ENCODE measurements around the gene NCK1.
"Not testable (repeated sequence)": the region's sequence is repeated elsewhere in the genome, so short reads cannot be mapped to it uniquely, and the experiment has no call there.

NCK1 gene

GRCh38 chr3:136947477-136947876 lies 85.5 kb downstream of the NCK1 start:
- no peak for DNase-seq (ENCODE audit: low spot score)

DNA sequence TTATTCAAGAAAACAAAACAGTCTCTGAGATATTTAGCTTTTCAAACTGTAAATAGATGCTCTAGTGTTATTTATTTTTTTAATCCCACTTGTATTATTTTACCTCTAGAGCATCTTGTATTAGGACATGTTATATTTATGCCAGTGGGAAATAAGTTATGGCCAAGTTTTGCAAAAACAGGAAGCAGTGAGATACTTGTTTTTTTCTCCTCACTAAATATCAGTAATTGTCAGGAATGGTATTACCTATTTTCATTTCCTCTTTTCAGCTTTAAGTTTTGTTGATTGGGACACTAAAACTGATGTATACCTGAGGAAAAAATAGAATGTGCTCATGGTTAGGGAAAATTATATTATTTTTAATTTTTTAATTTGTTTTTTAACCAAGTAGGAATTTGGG lies 87.1 kb downstream of the NCK1 start:
- no peak for DNase-seq (ENCODE audit: low spot score)

- DNase-seq (ENCODE audit: low spot score): no peak
Measured at GRCh38 chr3:136949708-136950107, 87.7 kb downstream of the NCK1 start.

GRCh38 chr3:136950623-136951022 lies 88.6 kb downstream of the NCK1 start:
- DNase-seq (ENCODE audit: low spot score): no peak

GRCh38 chr3:136952292-136952691 lies 90.3 kb downstream of the NCK1 start:
- no peak for DNase-seq (ENCODE audit: low spot score)

DNA sequence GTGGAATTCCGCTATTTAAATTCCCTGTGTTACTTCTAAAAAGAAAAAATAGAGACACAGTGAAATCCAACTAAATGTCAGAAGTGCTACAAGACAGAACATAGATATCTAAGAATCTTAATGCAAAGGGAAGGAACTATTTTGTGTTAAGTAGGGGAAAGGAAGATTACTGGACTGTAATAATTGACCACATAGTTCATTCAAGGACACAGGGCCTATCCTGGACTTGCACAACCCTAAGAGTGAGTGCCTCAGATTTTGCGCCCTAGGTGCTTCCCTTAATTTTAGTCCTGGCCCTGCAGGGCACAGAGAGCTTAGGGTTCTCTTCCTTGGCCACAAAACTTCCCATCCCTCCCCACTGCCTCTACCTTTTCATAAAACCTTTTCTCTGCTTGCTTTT lies 92.2 kb downstream of the NCK1 start:
- no peak for DNase-seq (ENCODE audit: low spot score)

DNA sequence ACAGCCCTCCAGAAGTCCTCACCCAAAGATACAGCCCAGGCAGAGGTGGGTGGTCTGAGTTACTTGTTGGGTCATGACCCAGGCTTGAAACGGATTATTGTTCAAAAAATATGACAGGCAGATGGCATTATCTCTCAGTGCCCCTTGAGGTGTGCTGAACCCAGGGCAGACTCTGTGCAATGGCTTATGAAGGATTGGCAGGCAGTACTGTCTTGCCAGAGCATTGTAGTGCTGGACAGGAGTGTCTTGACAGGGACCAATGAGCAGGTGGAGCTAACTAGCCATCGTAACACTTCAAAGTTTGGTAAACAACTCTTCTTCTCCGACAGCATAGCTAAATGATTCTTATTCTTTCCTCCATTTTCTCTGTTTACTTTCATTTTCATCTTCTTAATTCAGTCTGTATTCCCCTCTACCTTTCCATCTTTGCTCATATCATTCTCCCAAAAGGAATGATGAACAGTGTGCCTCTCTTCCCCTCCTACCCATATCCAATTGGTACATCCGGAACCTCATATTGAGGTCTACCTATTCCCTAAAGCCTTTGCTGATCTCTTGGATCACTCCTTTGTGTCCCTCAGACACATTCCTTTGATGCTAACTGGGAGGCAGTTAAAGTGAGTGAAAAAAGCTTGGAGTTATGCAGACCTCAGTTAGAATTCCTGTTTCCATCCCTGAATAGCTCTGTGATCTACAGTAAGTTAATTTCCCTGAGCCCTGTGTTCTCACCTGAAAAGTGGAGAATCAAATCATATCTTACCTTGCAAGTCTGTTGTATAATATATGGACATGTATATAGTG lies 93.2 kb downstream of the NCK1 start:
- DNase-seq (ENCODE audit: low spot score): no peak

GRCh38 chr3:136955813-136956212 lies 93.8 kb downstream of the NCK1 start:
- DNase-seq (ENCODE audit: low spot score): peak; percentile 65

- no peak for DNase-seq (ENCODE audit: low spot score)
Measured at GRCh38 chr3:136956971-136957370, 95.0 kb downstream of the NCK1 start.

- peak; percentile 84 for DNase-seq (ENCODE audit: low spot score)
Measured at GRCh38 chr3:136957751-136958288, 95.8 kb downstream of the NCK1 start, which contains the start of gene IL20RB. TSS of gene IL20RB (plus strand) at chr3:136957983. CDS start at chr3:136958114, 131 bp downstream.

DNA sequence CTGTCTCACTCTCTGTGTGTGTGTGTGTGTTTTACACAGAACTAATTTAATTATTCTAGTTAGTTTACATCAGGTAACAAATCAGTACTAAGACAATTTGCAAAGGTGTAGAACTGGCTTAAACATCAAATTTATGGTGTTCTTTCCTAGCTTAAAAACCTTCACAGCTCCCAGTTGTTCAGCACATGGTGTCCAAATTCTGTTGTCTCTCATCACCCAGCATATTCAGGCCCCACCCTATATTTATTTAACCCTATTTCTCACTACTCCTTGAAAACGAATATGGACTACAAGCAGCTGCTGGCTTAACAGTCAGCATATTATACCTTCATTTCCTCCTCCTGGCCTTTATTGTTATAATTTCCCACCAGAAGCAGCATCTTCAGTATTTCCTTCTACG lies 96.9 kb downstream of the NCK1 start:
- no peak for DNase-seq (ENCODE audit: low spot score)

DNA sequence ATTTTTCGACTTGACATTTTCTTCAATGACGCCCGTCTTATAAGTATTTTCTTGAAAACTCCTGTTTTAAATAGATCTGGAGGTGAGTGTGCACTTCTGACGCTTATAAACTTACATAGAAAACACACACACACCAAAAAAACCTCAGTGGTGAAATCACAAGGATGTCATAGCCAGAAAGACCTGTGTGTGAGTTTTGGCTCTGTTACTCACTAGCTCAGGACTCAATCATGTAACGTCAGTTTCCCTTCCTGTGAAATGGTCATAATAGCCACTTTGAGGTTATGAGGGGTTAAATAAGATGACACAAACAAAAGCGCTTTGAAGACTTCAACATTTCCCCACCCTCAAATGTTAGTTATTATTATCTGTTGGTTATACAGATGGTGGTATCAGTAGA lies 97.6 kb downstream of the NCK1 start:
- DNase-seq (ENCODE audit: low spot score): no peak

GRCh38 chr3:136960838-136961836 lies 99.1 kb downstream of the NCK1 start:
- peak; percentile 37 for DNase-seq (ENCODE audit: low spot score)

DNA sequence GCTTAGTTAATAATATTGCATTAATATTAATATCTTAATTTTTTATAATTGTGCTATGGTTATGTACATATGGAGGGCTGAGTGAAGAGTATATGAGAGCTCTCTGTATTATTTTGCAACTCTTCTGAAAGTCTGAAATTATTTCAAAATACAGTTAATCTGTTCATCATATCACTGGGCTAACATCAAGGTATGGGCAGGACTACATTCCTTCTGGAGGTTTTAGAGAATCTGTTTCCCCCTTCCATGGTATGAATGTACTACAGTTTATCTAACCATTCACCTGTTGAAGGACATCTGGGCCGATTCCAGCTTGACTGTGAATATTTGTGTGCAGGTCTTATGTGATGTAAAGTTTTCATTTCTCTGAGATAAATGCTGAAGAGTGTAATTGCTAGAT lies 100.9 kb downstream of the NCK1 start:
- DNase-seq (ENCODE audit: low spot score): no peak

- DNase-seq (ENCODE audit: low spot score): not testable (repeated sequence)
Measured at GRCh38 chr3:136969539-136969938, 107.5 kb downstream of the NCK1 start.

DNA sequence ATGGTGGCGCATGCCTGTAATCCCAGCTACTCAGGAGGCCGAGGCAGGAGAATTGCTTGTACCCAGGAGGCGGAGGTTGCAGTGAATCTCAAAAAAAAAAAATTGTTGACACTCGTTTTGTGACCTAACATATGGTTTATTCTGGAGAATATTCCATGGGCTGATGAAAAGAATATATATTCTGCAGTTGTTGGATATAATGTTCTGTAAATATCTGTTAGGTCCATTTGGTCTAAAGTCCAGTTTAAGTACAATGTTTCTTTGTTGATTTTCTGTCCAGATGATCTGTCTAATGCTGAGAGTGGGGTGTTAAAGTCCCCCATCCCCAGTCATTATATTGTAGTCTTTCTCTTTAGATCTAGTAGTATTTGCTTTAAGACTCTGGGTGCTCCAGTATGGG lies 111.3 kb downstream of the NCK1 start:
- DNase-seq (ENCODE audit: low spot score): no peak

DNA sequence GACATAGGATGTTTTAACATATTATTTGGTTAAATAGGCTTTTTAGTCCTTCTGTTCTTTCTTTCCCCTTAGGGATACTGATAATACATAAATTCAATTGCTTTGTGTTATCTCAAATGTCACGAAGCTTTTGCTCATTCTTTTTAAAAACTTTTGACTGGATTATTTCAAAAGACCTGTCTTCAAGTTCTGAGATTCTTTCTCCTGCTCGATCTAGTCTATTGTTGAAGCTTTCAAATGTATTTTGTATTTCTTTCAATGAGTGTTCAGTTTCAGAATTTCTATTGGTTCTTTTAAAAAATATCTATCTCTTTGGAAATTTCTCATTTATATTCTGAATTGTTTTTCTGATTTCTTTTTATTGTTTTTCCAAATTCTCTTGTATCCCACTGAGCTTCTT lies 112.7 kb downstream of the NCK1 start:
- DNase-seq (ENCODE audit: low spot score): no peak

- DNase-seq (ENCODE audit: low spot score): no peak
Measured at GRCh38 chr3:136979204-136979603, 117.2 kb downstream of the NCK1 start.

- peak; percentile 33 for DNase-seq (ENCODE audit: low spot score)
Measured at GRCh38 chr3:136979684-136980083, 117.7 kb downstream of the NCK1 start.

GRCh38 chr3:136982033-136982432 lies 120.0 kb downstream of the NCK1 start:
- DNase-seq (ENCODE audit: low spot score): no peak

- no peak for DNase-seq (ENCODE audit: low spot score)
Measured at GRCh38 chr3:136982520-136983138, 120.6 kb downstream of the NCK1 start.

DNA sequence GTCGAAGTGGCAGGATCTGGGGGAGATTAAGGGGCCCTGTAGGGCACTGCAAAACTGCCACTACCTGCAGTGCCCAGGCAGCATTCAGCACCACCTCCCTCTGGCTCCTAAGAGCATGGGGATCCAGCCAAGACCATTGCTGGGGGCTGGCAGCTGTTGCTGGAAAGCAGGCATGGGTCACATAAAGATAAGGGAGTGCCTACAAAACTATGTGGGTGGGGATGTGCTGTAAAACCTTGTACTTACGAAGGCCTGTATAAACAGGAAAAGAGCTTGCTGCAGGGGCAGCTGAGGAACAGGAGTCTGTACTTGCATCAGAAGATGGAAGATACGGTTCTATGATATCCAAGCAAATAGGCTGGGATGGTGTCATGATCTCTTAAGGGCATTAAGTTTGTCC lies 122.8 kb downstream of the NCK1 start:
- DNase-seq (ENCODE audit: low spot score): peak; percentile 17

All from AG20443 (cell line).